HL-60 (cell line): ENCODE results near the gene ADAM11.
"Not testable (repeated sequence)": the region's sequence is repeated elsewhere in the genome, so short reads cannot be mapped to it uniquely, and the experiment has no call there.

Experiments used
- DNase-seq, 2 experiments: peaks; one replicate each; pipeline ENCODE4 v3.0.0-alpha.2; 2010 to 2020; ENCODE audit warnings: low read depth in 1 of 2, low spot score in 1 of 2
- H3K27ac ChIP-seq: fragments of 250-450 bp; sonication (Bioruptor Pico); replicated peaks from 2 replicates; pipeline ENCODE4 v1.5.1; 2020; ENCODE audit warnings: mild to moderate bottlenecking, moderate library complexity
- H3K27me3 ChIP-seq: fragments of 250-450 bp; sonication (Bioruptor Pico); 2 replicates; pipeline ENCODE4 v1.5.1; 2021; ENCODE audit warnings: mild to moderate bottlenecking, moderate library complexity; ENCODE audit not compliant: insufficient read depth, poor library complexity, severe bottlenecking
- H3K4me3 ChIP-seq: replicated peaks from 2 replicates; pipeline ENCODE4 v1.5.1; 2011; ENCODE audit warnings: mild to moderate bottlenecking, control low read depth, low read length; ENCODE audit not compliant: insufficient read depth
- GABPA ChIP-seq: IDR thresholded peaks from 2 replicates; pipeline ENCODE4 v1.6.1; 2012; ENCODE audit warnings: low read depth
- POLR2AphosphoS5 ChIP-seq: IDR thresholded peaks from 2 replicates; pipeline ENCODE4 v1.6.1; 2012; ENCODE audit warnings: low read depth
- REST ChIP-seq: IDR thresholded peaks from 2 replicates; pipeline ENCODE4 v1.6.1; 2012; ENCODE audit warnings: low read depth; ENCODE audit not compliant: insufficient replicate concordance
- SPI1 ChIP-seq: IDR thresholded peaks from 2 replicates; pipeline ENCODE4 v1.6.1; 2012; ENCODE audit warnings: low read depth, mild to moderate bottlenecking, borderline replicate concordance
- TF ChIP-seq, protein P1 (sequence below): IDR thresholded peaks from one replicate; pipeline ENCODE4 v1.5.1; 2011; ENCODE audit warnings: low read length, control low read depth, inconsistent platforms; ENCODE audit not compliant: insufficient read depth

Gene ADAM11

GRCh38 chr17:44752953-44753861 lies 5.6 kb upstream of the ADAM11 start:
- TF ChIP-seq SPI1 (peak; percentile 39; the same call in 1 of the 2 replicates), POLR2AphosphoS5 (no peak)
- TF ChIP-seq, protein P1, sequence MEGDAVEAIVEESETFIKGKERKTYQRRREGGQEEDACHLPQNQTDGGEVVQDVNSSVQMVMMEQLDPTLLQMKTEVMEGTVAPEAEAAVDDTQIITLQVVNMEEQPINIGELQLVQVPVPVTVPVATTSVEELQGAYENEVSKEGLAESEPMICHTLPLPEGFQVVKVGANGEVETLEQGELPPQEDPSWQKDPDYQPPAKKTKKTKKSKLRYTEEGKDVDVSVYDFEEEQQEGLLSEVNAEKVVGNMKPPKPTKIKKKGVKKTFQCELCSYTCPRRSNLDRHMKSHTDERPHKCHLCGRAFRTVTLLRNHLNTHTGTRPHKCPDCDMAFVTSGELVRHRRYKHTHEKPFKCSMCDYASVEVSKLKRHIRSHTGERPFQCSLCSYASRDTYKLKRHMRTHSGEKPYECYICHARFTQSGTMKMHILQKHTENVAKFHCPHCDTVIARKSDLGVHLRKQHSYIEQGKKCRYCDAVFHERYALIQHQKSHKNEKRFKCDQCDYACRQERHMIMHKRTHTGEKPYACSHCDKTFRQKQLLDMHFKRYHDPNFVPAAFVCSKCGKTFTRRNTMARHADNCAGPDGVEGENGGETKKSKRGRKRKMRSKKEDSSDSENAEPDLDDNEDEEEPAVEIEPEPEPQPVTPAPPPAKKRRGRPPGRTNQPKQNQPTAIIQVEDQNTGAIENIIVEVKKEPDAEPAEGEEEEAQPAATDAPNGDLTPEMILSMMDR = no peak
- no peak for DNase-seq
- peaks cover 7% of the 10 kb centered on the region for H3K27me3 ChIP-seq
- H3K27ac ChIP-seq = no peak overlapping the region
- H3K4me3 ChIP-seq = no peak overlapping the region

DNA sequence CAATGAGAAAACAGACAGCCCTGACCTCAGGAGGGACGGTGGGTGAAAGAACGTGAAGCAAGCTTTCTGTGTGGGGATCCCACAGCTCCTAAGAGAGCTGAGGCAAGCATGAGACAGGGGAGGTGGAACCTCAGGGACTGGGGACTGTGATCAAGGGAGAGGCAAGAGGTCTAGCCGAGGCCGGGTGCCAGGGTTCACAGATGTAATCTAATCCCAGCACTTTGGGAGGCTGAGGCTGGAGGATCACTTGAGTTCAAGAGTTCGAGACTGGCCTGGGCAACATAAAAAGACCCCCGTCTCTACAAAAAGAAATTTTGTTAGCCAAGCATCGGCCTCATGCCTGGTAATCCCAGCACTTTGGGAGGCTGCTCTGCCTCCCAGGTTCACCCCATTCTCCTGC lies 4.5 kb upstream of the ADAM11 start:
- peaks cover 13% of the 10 kb centered on the region for H3K27me3 ChIP-seq
- H3K4me3 ChIP-seq = no peak overlapping the region
- no peak for TF ChIP-seq POLR2AphosphoS5
- no peak for TF ChIP-seq GABPA
- TF ChIP-seq REST = no peak
- TF ChIP-seq, protein P1 = no peak
- no peak for TF ChIP-seq SPI1
- DNase-seq = no peak
- H3K27ac ChIP-seq = no peak overlapping the region

GRCh38 chr17:44755180-44755579 lies 3.6 kb upstream of the ADAM11 start:
- not testable (repeated sequence) for H3K27ac ChIP-seq, DNase-seq, H3K4me3 ChIP-seq
- H3K27me3 ChIP-seq = peaks cover 22% of the 10 kb centered on the region

- no peak for DNase-seq
- Histone ChIP-seq H3K27me3 (peaks cover 23% of the 10 kb centered on the region), H3K27ac (no peak overlapping the region), H3K4me3 (no peak overlapping the region)
- TF ChIP-seq SPI1 = no peak
- TF ChIP-seq, protein P1 = no peak
- no peak for TF ChIP-seq REST
- TF ChIP-seq POLR2AphosphoS5 = no peak
- TF ChIP-seq GABPA = no peak
Observed at GRCh38 chr17:44757045-44757917, 1.5 kb upstream of the ADAM11 start.
